HG02938 (cell line): ENCODE results near the gene MSI2.

Experiments
- ATAC-seq: cut with Tn5 transposase; IDR thresholded peaks from one replicate; pipeline ENCODE4 v1.9.1; 2021; ENCODE audit warnings: mild to moderate bottlenecking, moderate library complexity; ENCODE audit not compliant: unreplicated experiment

Gene MSI2

DNA sequence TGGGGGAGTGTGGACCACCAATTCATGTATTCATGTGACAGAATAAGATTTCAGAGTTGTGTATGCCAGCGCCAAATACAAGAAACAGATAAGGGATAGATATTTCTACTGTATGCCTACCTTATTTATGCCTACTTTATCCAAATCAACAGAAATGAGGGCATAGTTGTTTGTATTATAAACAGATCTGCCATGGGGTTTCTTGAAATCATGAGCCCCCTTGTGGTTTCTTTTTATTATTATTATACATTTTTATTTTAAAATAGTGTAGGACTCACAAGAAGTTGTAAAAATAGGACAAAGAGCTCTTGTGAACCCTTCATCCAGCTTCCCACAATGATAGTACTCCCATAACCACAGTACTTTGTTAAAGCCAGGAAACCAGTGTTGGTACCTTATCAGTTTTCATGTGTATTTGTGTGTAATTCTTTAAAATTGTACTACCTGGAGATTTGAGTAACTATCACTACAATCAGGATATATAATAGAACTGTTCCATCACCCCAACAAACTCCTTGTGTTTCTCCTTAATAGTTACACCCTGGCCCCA, 259.4 kb downstream of the MSI2 start:
- no peak for ATAC-seq

- ATAC-seq: no peak
Measured at GRCh38 chr17:57516290-57517230, 260.2 kb downstream of the MSI2 start.

DNA sequence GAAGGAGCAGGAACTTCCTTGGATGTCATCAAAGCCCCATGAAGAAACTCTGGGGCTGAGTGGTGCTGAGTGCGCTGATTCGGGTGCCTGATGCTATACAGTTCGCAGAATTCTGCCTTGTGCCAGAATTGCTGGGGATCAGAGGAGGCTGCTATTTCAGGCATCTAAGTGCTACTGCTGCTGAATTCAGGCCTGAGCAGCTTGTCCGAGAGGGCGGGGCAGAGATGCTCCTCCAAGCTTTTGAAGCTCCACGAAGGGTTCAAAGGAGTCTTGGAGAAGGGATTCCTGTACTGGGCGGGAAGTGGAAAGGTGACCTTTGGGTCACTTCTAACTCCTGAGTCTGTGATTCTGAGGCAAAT, 260.9 kb downstream of the MSI2 start:
- no peak for ATAC-seq

DNA sequence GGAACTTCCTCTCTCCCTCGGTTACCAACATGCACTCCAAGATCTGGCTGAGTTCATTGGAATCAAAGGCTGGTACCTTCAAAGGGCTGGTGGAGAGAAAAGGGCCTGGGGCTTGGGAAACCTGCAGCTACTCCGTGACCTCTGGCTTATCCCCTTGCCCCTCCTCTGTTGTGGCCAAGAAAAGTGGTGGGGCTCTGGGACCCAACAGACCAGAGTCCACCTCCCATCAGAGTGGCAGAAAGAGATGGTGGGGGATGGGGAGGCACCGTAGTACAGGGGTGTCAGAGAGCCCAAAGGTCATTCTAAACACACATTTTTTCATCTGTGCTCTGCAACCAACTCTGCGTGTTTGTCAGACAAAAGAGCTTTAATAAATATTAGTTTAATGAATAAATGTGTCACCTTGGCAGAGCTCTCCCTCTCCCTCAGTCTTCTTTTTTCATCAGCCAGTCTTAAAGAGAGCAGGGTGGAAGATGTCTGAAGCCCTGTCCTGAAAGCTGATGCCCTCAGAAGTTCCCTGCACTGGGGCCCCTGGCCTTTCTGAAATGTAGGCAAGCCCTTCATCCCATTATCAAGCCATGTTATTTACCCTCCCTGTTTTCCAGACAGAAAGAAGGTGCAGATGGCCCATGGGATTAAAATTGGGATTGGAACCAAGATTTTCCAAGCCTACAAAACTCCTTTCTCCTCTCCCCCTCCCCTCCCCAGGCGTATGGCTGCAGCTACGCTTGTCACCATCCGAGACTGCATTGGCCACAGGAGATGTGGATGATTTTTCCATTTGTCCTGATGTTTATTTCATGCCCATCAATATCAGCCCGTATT, 261.5 kb downstream of the MSI2 start:
- ATAC-seq: no peak

DNA sequence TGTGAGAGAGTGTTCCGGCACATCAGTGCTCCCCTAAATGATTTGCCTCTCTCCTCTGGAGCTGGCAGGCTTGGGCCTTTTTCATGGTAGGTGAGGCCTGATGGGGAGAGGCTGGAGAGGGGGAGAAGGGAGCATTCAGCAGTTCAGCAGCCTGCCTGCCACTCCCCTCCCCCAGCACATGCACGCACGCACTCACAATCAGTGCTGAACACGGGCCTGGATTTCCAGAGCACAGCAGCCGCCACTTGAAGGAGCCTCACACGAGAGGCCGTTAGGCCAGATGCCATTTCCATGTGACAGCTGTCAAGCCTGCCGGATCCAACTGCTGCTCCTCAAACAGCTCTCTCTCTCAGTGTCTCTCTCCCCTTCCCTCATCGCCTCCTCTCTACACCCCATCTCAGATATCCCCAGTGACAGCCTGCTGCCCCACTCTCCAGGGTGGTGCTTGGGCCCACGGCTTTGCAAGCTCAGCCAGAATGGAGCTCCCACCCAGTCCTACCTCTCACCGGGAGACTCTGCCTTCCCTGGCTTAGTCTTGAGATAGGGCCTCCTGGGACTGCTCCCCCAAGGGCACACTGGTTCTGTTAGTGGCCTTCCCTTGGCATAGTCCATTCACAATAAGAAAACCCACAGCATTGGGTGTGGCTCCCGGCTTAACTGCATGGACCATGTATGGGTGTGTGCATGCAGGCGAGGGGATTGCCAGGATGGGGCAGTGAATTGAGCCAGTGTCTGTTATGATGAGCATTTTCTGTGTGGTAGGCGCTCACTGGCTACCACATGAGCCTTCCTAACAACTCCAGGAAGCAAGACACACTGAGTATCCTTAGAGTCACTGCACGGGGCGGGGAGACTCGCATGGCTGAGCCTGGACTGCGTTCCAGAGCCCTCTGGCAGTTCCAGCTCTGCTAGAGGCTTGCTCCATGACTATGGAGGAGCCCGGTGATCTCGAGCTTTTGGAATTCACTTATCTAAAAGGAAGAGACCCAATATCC, 262.6 kb downstream of the MSI2 start:
- no peak for ATAC-seq

- no peak for ATAC-seq
Measured at GRCh38 chr17:57519800-57520199, 263.5 kb downstream of the MSI2 start.

DNA sequence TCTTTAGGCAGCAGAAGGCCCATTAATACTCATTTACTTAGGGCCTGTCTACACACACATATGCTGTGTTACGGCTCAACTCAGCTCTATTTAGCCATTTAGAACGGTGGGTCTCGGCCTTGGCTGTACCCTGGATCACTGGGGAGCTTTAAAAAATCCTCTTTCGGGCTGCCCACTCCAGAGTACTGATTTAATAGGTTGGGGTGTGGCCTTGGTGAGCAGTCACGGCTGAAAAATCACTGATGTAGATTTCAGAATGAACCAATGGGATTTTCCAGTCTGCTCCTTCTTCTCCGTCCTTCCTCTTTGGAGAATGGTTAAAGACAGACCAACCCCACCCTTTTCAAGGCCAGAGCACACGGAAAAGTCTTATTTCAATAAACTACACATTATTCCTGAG, 265.3 kb downstream of the MSI2 start:
- ATAC-seq: no peak

GRCh38 chr17:57522042-57523005, 266.0 kb downstream of the MSI2 start:
- no peak for ATAC-seq

DNA sequence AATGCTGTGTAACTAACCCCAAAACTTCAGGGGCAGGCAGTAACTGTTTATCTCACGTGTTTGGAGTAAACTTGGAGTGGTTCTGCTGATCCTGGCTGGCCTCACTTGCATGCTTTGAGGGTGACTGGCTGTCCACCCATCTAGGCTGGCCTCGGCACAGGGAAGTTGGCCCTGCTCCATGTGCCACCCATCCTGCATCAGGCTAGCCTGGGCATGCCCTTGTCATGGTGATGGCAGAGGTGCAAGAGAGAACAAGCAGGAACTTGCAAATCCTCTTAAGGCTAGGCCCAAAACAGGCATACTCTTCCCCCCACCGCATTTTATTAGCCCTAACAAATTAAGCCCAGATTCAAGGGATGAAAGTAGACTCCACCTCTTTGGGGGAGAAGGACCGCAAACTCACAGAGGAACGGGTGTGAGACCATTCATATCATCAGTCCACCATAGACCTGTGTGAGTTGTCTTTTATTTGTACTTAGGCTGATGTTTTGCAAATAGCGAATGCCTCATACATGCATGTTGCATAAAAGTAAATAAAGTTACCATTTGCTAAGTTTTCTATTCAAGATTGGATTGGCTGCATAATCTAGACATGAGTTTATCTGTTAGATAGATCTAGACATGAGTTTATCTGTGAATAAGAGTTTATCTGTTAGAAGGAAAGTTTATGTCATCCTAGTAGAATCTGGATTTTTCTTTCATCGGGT, 267.8 kb downstream of the MSI2 start:
- ATAC-seq: no peak

DNA sequence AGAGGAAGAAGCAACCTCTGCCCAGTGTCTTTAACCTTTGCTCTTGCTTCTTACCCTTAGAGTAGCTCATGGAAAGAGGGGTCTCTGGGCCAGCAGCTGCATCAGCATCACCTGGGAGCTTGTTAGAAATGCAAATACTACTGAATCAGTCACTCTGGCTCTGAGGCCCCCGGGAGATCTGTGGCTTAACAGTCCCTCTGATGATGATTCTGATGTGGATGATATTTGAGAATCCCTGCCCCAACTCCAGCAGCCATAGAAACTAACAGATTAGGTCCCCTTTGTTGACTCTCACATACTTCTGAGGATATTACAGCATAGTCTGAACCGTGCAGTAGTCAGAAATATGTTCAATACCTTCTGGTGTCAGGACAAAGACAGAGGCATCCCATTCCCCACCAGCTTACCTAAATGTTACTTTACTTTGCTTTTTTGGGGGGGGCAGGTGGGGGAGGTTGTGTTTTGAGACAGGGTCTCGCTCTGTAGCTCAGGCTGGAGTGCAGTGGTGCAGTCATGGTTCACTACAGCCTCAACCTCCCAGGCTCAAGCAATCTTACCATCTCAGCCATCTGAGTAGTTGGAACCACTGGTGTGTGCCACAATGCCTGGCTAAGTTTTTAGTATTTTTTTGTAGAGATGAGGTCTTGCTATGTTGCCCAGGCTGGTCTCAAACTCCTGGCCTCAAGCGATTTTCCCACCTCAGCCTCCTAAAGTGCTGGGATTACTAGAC, 268.7 kb downstream of the MSI2 start:
- ATAC-seq: no peak

- ATAC-seq: no peak
Measured at GRCh38 chr17:57527221-57528057, 271.1 kb downstream of the MSI2 start.

DNA sequence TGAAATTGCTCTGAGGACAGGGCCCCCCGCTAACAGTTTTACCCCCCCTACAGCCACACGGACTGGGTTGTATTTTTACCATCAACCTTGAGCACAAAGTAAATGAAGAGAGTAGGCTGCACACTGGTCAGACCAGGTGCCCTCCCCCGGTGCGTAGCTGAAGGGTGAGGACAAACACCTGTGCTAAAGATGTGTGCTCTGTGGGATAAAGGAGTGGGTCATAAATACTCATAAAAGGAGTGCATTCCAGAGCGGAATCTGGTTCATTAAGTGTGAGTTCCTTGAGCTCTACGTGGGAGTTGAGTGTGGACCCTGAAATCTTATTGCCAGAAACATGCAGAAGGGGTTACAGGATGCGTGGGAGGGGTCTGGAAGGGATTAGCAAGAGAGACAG, 271.7 kb downstream of the MSI2 start:
- no peak for ATAC-seq

DNA sequence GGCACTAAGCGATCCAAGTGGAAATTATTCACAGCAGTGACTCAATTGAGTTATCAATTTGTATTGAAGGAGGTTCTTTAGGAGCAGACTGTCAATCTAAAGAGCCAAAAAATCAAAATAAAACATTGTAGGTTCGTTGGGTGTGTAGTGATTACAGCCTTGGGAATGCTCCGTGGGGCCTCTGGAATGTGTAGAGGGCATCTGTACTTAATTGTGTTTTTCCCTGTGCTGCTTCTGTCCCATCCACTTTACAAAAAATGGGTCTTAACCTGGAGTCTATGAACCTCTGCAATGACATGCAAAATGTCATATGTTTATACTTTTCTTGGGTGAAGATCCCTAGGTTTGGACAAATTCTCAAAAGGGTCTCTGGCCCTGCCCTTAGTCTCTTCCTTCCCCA, 273.7 kb downstream of the MSI2 start:
- no peak for ATAC-seq

DNA sequence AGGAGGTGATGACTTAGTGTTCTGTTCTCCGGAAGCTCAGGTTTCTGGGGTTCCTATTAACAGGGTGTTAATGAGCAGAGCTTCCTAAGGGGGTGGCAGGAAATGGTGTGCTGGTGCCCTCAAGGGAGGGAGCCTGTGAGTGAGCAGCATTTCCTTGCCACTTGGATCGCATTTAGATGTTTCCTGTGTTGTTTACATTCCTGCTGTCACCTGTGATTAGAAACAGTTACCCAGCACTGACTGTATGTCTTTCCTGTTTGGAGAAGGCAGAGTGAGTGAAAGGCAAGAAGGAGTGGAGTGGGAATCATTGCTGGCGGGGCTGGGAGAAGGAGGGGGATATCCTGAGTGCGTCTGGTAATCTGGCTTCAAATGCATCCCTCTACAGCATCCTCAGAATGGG, 274.2 kb downstream of the MSI2 start:
- no peak for ATAC-seq

- ATAC-seq: no peak
Measured at GRCh38 chr17:57531078-57531477, 274.8 kb downstream of the MSI2 start.

DNA sequence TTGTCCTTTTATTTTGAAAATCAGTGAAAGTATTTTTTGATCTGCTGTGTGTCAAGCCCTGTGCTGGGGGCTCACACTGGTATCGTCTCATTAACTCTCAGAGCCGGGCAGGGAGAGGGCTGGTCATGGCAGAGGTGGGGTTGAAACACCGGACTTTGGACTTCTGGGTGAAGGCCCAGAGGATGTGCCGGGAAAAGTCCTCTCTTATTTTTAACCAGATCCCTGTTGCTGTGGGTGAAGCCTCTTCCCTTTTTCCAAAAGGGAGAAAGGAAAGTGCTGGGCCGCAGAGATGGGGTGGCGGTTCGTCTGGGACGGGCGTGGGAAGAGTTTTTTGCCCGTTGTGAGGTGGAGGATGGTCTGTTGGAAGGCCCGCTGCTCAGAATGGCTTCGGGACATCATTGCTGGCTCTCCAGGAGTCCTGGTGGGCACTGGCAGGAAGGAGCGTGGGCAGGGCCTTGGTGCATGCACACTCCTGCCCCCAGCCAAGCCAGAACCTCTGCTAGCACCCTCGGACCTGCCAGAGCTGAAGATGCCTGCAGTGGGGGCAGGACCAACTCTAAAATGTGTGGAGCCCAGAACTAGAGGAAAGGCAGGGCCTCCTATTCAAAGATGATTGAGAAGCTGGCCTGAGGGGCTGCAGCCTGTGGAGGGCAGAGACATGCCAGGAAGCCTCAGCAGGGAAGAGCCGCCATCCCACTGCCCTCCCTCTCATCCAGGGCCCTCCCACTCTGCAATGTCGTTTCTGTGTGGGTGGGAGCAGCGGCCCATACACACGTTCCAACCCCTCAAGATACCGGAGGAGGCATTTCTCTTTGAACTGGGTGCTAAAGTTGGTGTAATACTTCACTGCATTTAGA, 275.6 kb downstream of the MSI2 start:
- ATAC-seq: no peak
